PFSK-1 (cell line): ENCODE measurements around the gene LDB2.

Experiments used
- FOXP2 ChIP-seq: optimal IDR thresholded peaks from 2 replicates; pipeline ENCODE3; 2011; ENCODE audit warnings: borderline replicate concordance, control low read depth, inconsistent platforms; ENCODE audit not compliant: insufficient read depth; ENCODE audit errors: extremely low read length, extremely low read depth
- POLR2AphosphoS5 ChIP-seq: IDR thresholded peaks from 2 replicates; pipeline ENCODE4 v1.6.1; 2012; ENCODE audit warnings: low read depth, mild to moderate bottlenecking, control low read depth, low read length, moderate library complexity
- REST ChIP-seq, 2 experiments: IDR thresholded peaks; 2 replicates each; pipeline versions ENCODE4 v1.6.1 to v1.8.0; 2011 to 2012; ENCODE audit warnings: low read depth in 2 of 2, low read length in 2 of 2, control low read depth in 1 of 2, inconsistent platforms in 1 of 2, mild to moderate bottlenecking in 1 of 2, moderate library complexity in 1 of 2; ENCODE audit not compliant: insufficient read depth in 1 of 2
- SIN3A ChIP-seq: IDR thresholded peaks from 2 replicates; pipeline ENCODE4 v1.6.1; 2012; ENCODE audit warnings: mild to moderate bottlenecking, low read length, moderate library complexity, borderline replicate concordance; ENCODE audit not compliant: insufficient read depth
- TAF1 ChIP-seq: IDR thresholded peaks from 2 replicates; pipeline ENCODE4 v1.6.1; 2012; ENCODE audit warnings: low read length, control low read depth, borderline replicate concordance; ENCODE audit not compliant: insufficient read depth

Gene LDB2

GRCh38 chr4:16466581-16466980 is 431.9 kb downstream of the LDB2 start:
- TF ChIP-seq SIN3A (no peak), FOXP2 (no peak), TAF1 (no peak), POLR2AphosphoS5 (no peak), REST (IDR thresholded peaks at IDR 0.05; ENCODE audit: insufficient read depth in 1 of 2, low read depth in 2 of 2, low read length in 2 of 2) (no peak)

- TF ChIP-seq POLR2AphosphoS5 (no peak), FOXP2 (no peak), REST (IDR thresholded peaks at IDR 0.05; ENCODE audit: insufficient read depth in 1 of 2, low read depth in 2 of 2, low read length in 2 of 2) (no peak), TAF1 (no peak), SIN3A (no peak)
Measured at GRCh38 chr4:16464651-16465050, 433.8 kb downstream of the LDB2 start.

GRCh38 chr4:16462656-16463055 is 435.8 kb downstream of the LDB2 start:
- TF ChIP-seq REST (IDR thresholded peaks at IDR 0.05; ENCODE audit: insufficient read depth in 1 of 2, low read depth in 2 of 2, low read length in 2 of 2) (no peak), FOXP2 (no peak), SIN3A (no peak), POLR2AphosphoS5 (no peak), TAF1 (no peak)

DNA sequence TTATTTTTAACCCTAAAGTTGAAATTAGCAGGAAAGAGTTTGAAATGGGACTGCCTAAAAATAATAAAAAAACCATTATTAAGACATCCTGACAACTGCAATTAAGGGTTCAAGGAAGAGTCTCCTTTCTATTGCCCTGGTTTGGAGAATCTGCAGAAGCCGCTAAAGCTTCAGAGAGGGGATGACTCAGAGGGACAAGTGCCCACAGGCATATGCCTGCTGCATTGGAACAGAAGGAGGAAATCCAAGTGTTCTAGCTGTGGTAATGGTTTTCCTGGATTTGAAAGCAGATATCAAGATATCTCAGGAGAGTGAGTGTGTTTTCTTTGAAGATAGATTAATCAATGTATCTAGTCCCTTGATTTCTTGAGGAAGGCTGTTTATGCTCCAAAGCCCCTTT is 437.1 kb downstream of the LDB2 start:
- TF ChIP-seq TAF1 (no peak), REST (IDR thresholded peaks at IDR 0.05; ENCODE audit: insufficient read depth in 1 of 2, low read depth in 2 of 2, low read length in 2 of 2) (no peak), SIN3A (no peak), FOXP2 (no peak), POLR2AphosphoS5 (no peak)

- TF ChIP-seq TAF1 = no peak
Measured at GRCh38 chr4:16457944-16458343, 440.5 kb downstream of the LDB2 start.
